DND-41 (cell line): ENCODE measurements around the gene C6orf141.

Source experiments
- EZH2 ChIP-seq: IDR thresholded peaks from 3 replicates; pipeline ENCODE4 v1.6.1; 2012; ENCODE audit warnings: borderline replicate concordance, low read depth, mild to moderate bottlenecking, moderate library complexity, low read length, inconsistent platforms; ENCODE audit not compliant: severe bottlenecking
- TF ChIP-seq, protein P1 (sequence below): IDR thresholded peaks from 2 replicates; pipeline ENCODE4 v1.5.1; 2012; ENCODE audit warnings: borderline replicate concordance, low read length, moderate library complexity, mild to moderate bottlenecking; ENCODE audit not compliant: poor library complexity, severe bottlenecking; ENCODE audit errors: extremely low read depth

DNA sequence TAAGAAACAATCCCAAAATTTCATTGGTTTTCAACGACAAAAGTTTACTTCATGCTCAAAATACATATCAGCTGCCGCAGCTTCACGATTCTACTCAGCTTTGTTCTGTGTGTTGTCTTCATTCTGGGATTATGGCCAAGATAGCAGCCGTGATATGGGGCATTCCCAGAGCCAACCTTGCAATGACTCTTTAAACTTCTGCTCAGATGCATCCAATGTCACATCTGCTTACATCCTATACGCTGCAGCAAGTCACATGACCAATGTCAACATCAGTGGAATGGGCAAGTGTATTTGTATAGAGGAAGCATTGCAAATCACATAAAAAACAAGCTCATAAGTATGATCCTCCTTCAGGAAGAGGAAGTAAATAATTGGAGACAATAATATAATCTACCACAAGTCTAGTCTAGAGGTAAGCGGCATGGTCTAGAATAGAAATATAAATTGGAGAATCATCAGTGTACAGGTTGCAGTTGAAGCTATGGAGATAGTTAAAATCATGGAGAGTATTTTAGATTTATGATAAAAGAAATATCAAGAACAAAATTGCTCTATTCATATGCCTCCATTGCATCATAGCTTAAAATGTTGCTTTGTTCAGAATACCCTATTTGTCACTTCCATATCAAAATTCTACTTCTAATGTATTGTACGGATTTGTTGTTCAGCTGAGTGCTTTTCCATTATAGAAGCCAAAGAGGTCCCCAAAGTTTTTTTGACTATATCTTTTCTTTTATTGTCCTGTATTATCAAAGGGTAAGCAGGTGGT lies 7.2 kb upstream of the C6orf141 start:
- TF ChIP-seq, protein P1, sequence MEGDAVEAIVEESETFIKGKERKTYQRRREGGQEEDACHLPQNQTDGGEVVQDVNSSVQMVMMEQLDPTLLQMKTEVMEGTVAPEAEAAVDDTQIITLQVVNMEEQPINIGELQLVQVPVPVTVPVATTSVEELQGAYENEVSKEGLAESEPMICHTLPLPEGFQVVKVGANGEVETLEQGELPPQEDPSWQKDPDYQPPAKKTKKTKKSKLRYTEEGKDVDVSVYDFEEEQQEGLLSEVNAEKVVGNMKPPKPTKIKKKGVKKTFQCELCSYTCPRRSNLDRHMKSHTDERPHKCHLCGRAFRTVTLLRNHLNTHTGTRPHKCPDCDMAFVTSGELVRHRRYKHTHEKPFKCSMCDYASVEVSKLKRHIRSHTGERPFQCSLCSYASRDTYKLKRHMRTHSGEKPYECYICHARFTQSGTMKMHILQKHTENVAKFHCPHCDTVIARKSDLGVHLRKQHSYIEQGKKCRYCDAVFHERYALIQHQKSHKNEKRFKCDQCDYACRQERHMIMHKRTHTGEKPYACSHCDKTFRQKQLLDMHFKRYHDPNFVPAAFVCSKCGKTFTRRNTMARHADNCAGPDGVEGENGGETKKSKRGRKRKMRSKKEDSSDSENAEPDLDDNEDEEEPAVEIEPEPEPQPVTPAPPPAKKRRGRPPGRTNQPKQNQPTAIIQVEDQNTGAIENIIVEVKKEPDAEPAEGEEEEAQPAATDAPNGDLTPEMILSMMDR = no peak
- no peak for TF ChIP-seq EZH2
